ENCODE results near the gene EHD2. TPM values are rescaled to one million over a fixed set of nuclear protein-coding genes. Genes with fewer than 3 reads are reported as not detected.
"Not testable (repeated sequence)": the region's sequence is repeated elsewhere in the genome, so short reads cannot be mapped to it uniquely, and the experiment has no call there.

The EHD2 gene
- total and polyA plus RNA-seq, 12 donors = 5.8 to 170 (median 102) TPM

DNA sequence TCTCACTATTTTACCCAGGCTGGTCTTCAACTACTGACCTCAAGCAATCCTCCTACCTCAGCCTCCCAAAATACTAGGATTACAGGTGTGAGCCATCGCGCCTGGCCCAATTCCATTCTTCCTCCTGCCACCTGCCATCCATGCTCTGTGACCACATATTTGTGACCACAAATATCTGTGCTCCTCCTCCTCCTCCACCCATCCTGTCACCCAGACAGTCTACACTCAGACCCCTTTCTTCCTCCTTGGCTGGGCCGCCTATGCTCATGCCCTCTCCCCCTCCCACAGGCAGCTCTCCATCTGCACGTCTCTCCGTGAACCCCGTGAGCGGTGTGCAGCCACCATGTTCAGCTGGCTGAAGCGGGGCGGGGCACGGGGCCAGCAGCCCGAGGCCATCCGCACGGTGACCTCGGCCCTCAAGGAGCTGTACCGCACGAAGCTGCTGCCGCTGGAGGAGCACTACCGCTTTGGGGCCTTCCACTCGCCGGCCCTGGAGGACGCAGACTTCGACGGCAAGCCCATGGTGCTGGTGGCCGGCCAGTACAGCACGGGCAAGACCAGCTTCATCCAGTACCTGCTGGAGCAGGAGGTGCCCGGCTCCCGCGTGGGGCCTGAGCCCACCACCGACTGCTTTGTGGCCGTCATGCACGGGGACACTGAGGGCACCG lies 3.2 kb downstream of the EHD2 start:
- TF ChIP-seq, protein P1, sequence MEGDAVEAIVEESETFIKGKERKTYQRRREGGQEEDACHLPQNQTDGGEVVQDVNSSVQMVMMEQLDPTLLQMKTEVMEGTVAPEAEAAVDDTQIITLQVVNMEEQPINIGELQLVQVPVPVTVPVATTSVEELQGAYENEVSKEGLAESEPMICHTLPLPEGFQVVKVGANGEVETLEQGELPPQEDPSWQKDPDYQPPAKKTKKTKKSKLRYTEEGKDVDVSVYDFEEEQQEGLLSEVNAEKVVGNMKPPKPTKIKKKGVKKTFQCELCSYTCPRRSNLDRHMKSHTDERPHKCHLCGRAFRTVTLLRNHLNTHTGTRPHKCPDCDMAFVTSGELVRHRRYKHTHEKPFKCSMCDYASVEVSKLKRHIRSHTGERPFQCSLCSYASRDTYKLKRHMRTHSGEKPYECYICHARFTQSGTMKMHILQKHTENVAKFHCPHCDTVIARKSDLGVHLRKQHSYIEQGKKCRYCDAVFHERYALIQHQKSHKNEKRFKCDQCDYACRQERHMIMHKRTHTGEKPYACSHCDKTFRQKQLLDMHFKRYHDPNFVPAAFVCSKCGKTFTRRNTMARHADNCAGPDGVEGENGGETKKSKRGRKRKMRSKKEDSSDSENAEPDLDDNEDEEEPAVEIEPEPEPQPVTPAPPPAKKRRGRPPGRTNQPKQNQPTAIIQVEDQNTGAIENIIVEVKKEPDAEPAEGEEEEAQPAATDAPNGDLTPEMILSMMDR (IDR thresholded peaks at IDR 0.05) = no peak
- peaks cover 0 to 11% of the 10 kb centered on the region in 2 donors for H3K36me3 ChIP-seq (replicated peaks in 1 of 2)
- intact Hi-C loops (cut with DNase I) = no loop called here
- H3K4me3 ChIP-seq = no peak overlapping the region
- H3K9me3 ChIP-seq (replicated peaks in 1 of 3) = no peaks in the 10 kb centered on the region
- WGBS, 4 donors = 51 to 73% (median 53%) methylated on average over 7 to 32 of the region's 32 CpGs
- H3K27ac ChIP-seq = peak overlapping the region in 4 of 5 donors; percentile 30 to 89 (median 58)
- no peaks in the 10 kb centered on the region for H3K27me3 ChIP-seq
- peaks cover 30 to 40% of the 10 kb centered on the region in 2 donors for H3K4me1 ChIP-seq (replicated peaks in 1 of 2)
- DNase-seq = peak; percentile 49 to 77 (median 68)

DNA sequence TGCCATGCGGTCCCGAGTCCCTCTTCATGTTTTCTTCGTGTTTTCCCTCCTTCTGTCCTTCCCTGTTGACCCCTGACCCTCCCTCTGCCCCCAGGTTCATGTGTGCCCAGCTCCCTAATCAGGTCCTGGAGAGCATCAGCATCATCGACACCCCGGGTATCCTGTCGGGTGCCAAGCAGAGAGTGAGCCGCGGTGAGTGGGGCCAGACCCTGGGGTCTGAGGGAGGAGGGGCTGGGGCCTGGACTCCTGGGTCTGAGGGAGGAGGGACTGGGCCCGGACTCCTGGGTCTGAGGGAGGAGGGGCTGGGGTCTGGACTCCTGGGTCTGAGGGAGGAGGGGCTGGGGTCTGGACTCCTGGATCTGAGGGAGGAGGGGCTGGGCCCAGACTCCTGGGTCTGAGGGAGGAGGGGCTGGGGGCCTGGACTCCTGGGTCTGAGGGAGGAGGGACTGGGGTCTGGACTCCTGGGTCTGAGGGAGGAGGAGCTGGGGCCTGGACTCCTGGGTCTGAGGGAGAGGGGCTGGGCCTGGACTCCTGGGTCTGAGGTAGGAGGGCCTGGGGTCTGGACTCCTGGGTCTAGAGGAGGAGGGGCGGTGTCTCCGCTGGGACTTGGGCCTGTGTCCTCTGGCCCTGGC lies 5.3 kb downstream of the EHD2 start:
- H3K9me3 ChIP-seq (replicated peaks in 1 of 3); intact Hi-C loops (cut with DNase I); H3K4me3 ChIP-seq; H3K27me3 ChIP-seq; DNase-seq: not testable (repeated sequence)
- WGBS, 4 donors = 54 to 75% (median 60%) methylated on average over 7 to 11 of the region's 11 CpGs
- Histone ChIP-seq H3K4me1 (replicated peaks in 1 of 2) (peaks cover 39 to 41% of the 10 kb centered on the region in 2 donors), H3K27ac (peak overlapping the region; percentile 40 to 95 (median 89)), H3K36me3 (replicated peaks in 1 of 2) (peaks cover 0 to 11% of the 10 kb centered on the region in 2 donors)

DNA sequence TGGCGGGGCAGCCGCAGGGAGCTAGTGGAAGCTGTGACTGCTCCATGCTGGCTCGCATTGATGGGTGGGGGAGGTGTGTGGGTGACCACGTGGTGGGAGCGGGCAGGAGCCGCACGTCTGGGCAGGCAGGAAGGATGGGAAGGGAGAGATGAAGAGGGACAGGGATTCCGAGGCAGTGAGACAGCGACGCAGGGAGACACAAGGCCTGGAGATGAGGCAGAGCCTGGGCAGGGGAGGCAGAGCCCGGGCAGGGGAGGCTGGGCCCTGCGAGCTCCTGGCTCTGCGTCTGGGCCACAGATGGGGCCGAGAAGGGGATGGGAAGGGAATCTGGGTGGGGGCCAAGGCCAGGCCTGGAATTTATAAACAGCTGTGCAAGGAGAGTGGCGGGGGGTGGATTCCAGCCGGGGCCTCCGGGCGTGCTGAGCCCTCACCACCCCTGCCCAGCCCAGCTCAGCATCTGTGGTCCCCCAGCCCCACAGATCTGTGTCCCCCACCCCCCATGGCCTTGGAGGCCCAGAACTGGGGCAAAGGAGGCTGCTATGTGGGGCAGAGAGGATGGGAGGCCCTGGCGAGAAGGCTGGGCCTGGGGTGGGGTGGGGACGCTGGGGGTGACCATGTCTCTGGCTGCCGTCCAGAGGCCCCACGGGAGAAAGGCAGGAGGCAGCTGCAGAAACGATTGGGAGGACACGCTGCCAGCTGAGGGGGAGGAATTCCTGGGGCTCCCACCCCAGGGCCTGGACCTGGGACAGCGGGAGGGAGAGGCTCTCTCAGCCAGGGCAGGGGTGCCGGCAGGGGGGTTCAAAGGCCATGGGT lies 6.0 kb downstream of the EHD2 start:
- Histone ChIP-seq H3K27me3 (no peaks in the 10 kb centered on the region), H3K4me1 (replicated peaks in 1 of 2) (peaks cover 41 to 44% of the 10 kb centered on the region in 2 donors), H3K27ac (peak overlapping the region; percentile 40 to 95 (median 89)), H3K9me3 (replicated peaks in 1 of 3) (no peaks in the 10 kb centered on the region), H3K36me3 (replicated peaks in 1 of 2) (peaks cover 0 to 11% of the 10 kb centered on the region in 2 donors), H3K4me3 (peak overlapping the region in 1 of 4 donors; percentile 38)
- 20 to 27% (median 24%) methylated on average over 17 to 26 of the region's 26 CpGs for WGBS, 4 donors
- peak in 1 of 2 donors; percentile 66 for TF ChIP-seq POLR2A (IDR thresholded peaks at IDR 0.05)
- TF ChIP-seq, protein P1 (IDR thresholded peaks at IDR 0.05) = no peak
- DNase-seq = peak; percentile 86 to 94 (median 93)
- intact Hi-C loops (cut with DNase I) = no loop called here

DNA sequence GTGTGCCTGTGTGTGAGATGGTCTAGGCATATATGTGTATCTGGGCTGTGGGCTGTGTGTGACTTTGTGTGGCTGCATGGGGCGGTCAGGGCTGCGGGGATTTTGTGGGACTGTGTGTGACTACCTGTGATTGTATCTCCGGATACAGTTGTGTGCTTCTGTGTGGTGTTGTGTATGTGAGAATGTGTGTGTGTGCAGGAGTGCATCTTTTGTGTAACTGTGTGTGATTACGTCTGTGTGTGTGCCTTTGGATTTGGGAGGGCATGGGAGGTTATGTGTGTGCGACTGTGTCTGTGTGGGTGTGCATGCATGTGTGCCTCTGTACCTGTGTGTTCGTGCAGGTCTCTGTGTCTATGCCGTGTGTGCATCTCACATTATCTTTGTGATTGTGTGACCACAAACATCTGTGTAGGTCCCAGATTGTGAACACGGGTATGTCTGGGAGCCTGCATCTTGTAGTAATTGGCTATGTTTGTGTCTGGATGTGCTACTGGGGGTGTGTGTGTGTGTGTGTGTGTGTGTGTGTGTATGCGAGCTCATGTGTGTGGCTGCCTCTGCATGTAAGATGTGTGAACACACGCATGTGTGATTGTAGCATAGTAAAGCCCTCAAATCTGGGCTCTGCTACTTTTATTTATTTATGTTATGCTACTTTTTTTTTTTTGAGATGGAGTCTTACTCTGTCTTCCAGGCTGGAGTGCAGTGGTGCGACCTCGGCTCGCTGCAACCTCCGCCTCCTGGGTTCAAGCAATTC lies 7.6 kb downstream of the EHD2 start:
- intact Hi-C loops (cut with DNase I) = no loop called here
- H3K4me3 ChIP-seq = no peak overlapping the region
- peak overlapping the region in 2 of 5 donors; percentile 92 to 95 for H3K27ac ChIP-seq
- H3K27me3 ChIP-seq = no peaks in the 10 kb centered on the region
- DNase-seq = no peak
- 80 to 90% (median 84%) methylated on average over 10 to 14 of the region's 14 CpGs for WGBS, 4 donors
- H3K4me1 ChIP-seq (replicated peaks in 1 of 2) = peaks cover 36 to 41% of the 10 kb centered on the region in 2 donors
- no peaks in the 10 kb centered on the region for H3K9me3 ChIP-seq (replicated peaks in 1 of 3)
- TF ChIP-seq, protein P1 (IDR thresholded peaks at IDR 0.05) = no peak
- TF ChIP-seq POLR2A (IDR thresholded peaks at IDR 0.05) = no peak
- H3K36me3 ChIP-seq (replicated peaks in 1 of 2) = peaks cover 0 to 15% of the 10 kb centered on the region in 2 donors
